Right lobe of liver (tissue), 6 donors: ENCODE data around the gene RBM19. TPM values are rescaled to one million over a fixed set of nuclear protein-coding genes. Genes with fewer than 3 reads are reported as not detected.

Experiments used
- ATAC-seq, 4 donors: fragments of 200-7000 bp; cut with Tn5 transposase; one replicate each; pipeline ENCODE4 v1.9.1; 2020; ENCODE audit warnings: mild to moderate bottlenecking in 4 of 4, moderate library complexity in 4 of 4
- DNase-seq, 3 donors: peaks; one replicate each; pipeline ENCODE4 v3.0.0-alpha.2; 2020
- H3K27ac ChIP-seq, 3 donors: fragments of 200-600 bp; one replicate each; pipeline ENCODE4 v1.8.0; 2022
- H3K27me3 ChIP-seq, 2 donors: fragments of 200-600 bp; one replicate each; pipeline ENCODE4 v1.8.0; 2022
- H3K36me3 ChIP-seq, 4 donors: fragments of 200-600 bp; sonication (generic) in 1 of 4; one replicate each; pipeline versions ENCODE4 v1.5.1 to v1.8.0; 2017 to 2022; ENCODE audit warnings: control low read depth in 1 of 4
- H3K4me1 ChIP-seq, 4 donors: fragments of 200-600 bp; sonication (generic) in 1 of 4; one replicate each; pipeline versions ENCODE4 v1.5.1 to v1.8.0; 2017 to 2022; ENCODE audit warnings: control low read depth in 1 of 4
- H3K4me3 ChIP-seq, 3 donors: fragments of 200-600 bp; one replicate each; pipeline ENCODE4 v1.8.0; 2022
- H3K9me3 ChIP-seq, 4 donors: fragments of 200-600 bp; sonication (generic) in 1 of 4; one replicate each; pipeline versions ENCODE4 v1.5.1 to v1.8.0; 2017 to 2022; ENCODE audit warnings: control low read depth in 1 of 4
- CTCF ChIP-seq, 4 donors: fragments of 200-600 bp in 3 of 4; fragments of 450-650 bp in 1 of 4; IDR thresholded peaks; one replicate each; pipeline versions ENCODE4 v1.5.1 to v1.8.0; 2016 to 2022; ENCODE audit warnings: antibody characterized with exemption in 4 of 4, mild to moderate bottlenecking in 2 of 4
- POLR2A ChIP-seq: fragments of 450-650 bp; IDR thresholded peaks from one replicate; pipeline ENCODE4 v1.6.1; 2017; ENCODE audit warnings: antibody characterized with exemption, mild to moderate bottlenecking
- WGBS: methylation state at CpG from one replicate; pipeline ENCODE4 v1.1.6; 2018; ENCODE audit warnings: low coverage, low lambda C conversion rate; ENCODE audit not compliant: insufficient coverage; ENCODE audit errors: missing lambda C conversion rate; 5-methylcytosine and 5-hydroxymethylcytosine counted together
- intact Hi-C, 2 donors: fragments of 100-400 bp; cut with DNase I; formaldehyde crosslinking; loops; one replicate each; pipeline versions ENCODE4 v1.11.2 to v1.14.1; 2022
- total RNA-seq, 6 experiments: library from RNA; depleted of rRNA in 2 of 6; stranded (reverse); fragments of >200 nt in 2 of 6; fragmentation: NEBNext Ultra II Directional in 3 of 6; extraction: Animal tissue kit (Norgen Biotek cat#: 25700) in 3 of 6; gene quantifications; one replicate each; pipeline versions ENCODE4 v1.1.0 to v1.2.4, GENCODE V29; 2016 to 2023
- donor health status: DM: no; HTN: yes; CAD: no.
- donor health status: DM: no; HTN: no; CAD: no.
- donor health status: DM: no; HTN: no; CAD: no.
- donor health status: DM: no; HTN: yes; CAD: no.
- donor health status: DM: no; HTN: yes; CAD: no.

RBM19 gene
- total RNA-seq, 6 experiments from 2014 or later = 11.3 to 17.2 (median 14.2) TPM

- Histone ChIP-seq H3K4me3 (no peak overlapping the region), H3K27ac (no peak overlapping the region), H3K9me3 (no peaks in the 10 kb centered on the region), H3K36me3 (no peaks in the 10 kb centered on the region), H3K27me3 (no peaks in the 10 kb centered on the region), H3K4me1 (no peaks in the 10 kb centered on the region)
- no peak for TF ChIP-seq CTCF (IDR thresholded peaks at IDR 0.05)
- TF ChIP-seq POLR2A = no peak
- ATAC-seq (no peak), DNase-seq (no peak)
- 48% methylated on average over 12 of the region's 14 CpGs for WGBS
- intact Hi-C loops = no loop called here
Measured at GRCh38 chr12:113782873-113783272, 183.3 kb downstream of the RBM19 start.

GRCh38 chr12:113781415-113782198 is 184.5 kb downstream of the RBM19 start:
- no peak overlapping the region for H3K27ac ChIP-seq

DNA sequence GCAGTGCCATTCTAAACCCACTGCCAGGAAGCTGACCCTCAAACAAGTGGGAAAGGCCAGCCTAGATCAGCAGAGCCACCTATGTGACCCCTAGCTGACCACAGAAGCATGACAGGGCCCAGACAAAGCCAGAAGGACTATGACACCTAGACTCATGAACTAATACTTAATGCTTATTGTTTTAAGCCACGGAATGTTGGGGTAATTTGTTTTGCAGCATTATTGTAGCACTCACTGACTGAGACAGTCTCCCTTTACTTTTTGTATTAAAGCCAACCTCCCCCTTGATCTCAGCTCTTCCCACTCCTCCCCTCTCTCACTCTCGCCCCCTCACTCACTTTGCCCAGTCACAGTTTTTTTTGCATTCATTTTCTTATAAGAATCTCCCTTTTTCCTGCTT is 186.4 kb downstream of the RBM19 start:
- H3K4me3 ChIP-seq = no peak overlapping the region
- 88% methylated on average over 2 of the region's 2 CpGs for WGBS
- H3K27ac ChIP-seq = no peak overlapping the region
- ATAC-seq (no peak), DNase-seq (no peak)
- no peaks in the 10 kb centered on the region for H3K27me3 ChIP-seq
- TF ChIP-seq CTCF (IDR thresholded peaks at IDR 0.05) (no peak), POLR2A (no peak)
- intact Hi-C loops = no loop called here
- no peaks in the 10 kb centered on the region for H3K9me3 ChIP-seq
- H3K36me3 ChIP-seq = no peaks in the 10 kb centered on the region
- H3K4me1 ChIP-seq = no peaks in the 10 kb centered on the region

More at GRCh38 chr12:113781415-113782198, 184.5 kb downstream of the RBM19 start:
- WGBS = 49% methylated on average over 10 of the region's 10 CpGs
- ATAC-seq (peak in 1 of 4 donors; percentile 84), DNase-seq (no peak)
- TF ChIP-seq CTCF (IDR thresholded peaks at IDR 0.05) = no peak
- no peak for TF ChIP-seq POLR2A
- Histone ChIP-seq H3K9me3 (no peaks in the 10 kb centered on the region), H3K27me3 (no peaks in the 10 kb centered on the region), H3K4me1 (no peaks in the 10 kb centered on the region), H3K36me3 (no peaks in the 10 kb centered on the region), H3K4me3 (no peak overlapping the region)
- intact Hi-C loops = no loop called here

- Histone ChIP-seq H3K27me3 (no peaks in the 10 kb centered on the region), H3K36me3 (no peaks in the 10 kb centered on the region), H3K4me3 (no peak overlapping the region), H3K9me3 (no peaks in the 10 kb centered on the region), H3K4me1 (no peaks in the 10 kb centered on the region), H3K27ac (no peak overlapping the region)
- TF ChIP-seq CTCF (IDR thresholded peaks at IDR 0.05) = no peak
- TF ChIP-seq POLR2A = no peak
- WGBS = 43% methylated on average over 6 of the region's 12 CpGs
- intact Hi-C loops = no loop called here
- DNase-seq = no peak
- no peak for ATAC-seq
Measured at GRCh38 chr12:113778432-113779132, 187.5 kb downstream of the RBM19 start.
